DOHH2 (cell line): Measurements from ENCODE around the gene GIPC3.

Source experiments
- EZH2phosphoT487 ChIP-seq: fragments of 200-600 bp; sonication (generic); IDR thresholded peaks from 2 replicates; pipeline ENCODE4 v1.6.1; 2017; ENCODE audit warnings: borderline replicate concordance, mild to moderate bottlenecking, antibody characterized with exemption, low read length, moderate library complexity, mixed read lengths
- TF ChIP-seq, protein P1 (sequence below): fragments of 200-600 bp; sonication (generic); IDR thresholded peaks from one replicate; pipeline ENCODE4 v1.5.1; 2014; ENCODE audit warnings: antibody characterized with exemption, mild to moderate bottlenecking, low read depth, low read length; ENCODE audit not compliant: poor library complexity, severe bottlenecking

- TF ChIP-seq, protein P1, sequence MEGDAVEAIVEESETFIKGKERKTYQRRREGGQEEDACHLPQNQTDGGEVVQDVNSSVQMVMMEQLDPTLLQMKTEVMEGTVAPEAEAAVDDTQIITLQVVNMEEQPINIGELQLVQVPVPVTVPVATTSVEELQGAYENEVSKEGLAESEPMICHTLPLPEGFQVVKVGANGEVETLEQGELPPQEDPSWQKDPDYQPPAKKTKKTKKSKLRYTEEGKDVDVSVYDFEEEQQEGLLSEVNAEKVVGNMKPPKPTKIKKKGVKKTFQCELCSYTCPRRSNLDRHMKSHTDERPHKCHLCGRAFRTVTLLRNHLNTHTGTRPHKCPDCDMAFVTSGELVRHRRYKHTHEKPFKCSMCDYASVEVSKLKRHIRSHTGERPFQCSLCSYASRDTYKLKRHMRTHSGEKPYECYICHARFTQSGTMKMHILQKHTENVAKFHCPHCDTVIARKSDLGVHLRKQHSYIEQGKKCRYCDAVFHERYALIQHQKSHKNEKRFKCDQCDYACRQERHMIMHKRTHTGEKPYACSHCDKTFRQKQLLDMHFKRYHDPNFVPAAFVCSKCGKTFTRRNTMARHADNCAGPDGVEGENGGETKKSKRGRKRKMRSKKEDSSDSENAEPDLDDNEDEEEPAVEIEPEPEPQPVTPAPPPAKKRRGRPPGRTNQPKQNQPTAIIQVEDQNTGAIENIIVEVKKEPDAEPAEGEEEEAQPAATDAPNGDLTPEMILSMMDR = no peak
- TF ChIP-seq EZH2phosphoT487 = no peak
These were observed 4.2 kb downstream of the GIPC3 start for GRCh38 chr19:3589439-3589838.
